Keratinocyte (primary cell): ENCODE results near the gene KRT77. TPM values are rescaled to one million over a fixed set of nuclear protein-coding genes. Genes with fewer than 3 reads are reported as not detected.

Experiments
- DNase-seq: peaks from one replicate; pipeline ENCODE4 v3.0.0-alpha.2; 2011; ENCODE audit warnings: low read depth, missing footprints, low spot score
- FAIRE-seq: peaks from 2 replicates; lab custom pipeline; 2011; peaks lifted over from hg19 to GRCh38; lab: Jason Lieb, UNC
- H2AFZ ChIP-seq: 2 replicates; pipeline ENCODE4 v1.6.0; 2012; ENCODE audit warnings: low read length, control low read depth, inconsistent platforms; ENCODE audit not compliant: control insufficient read depth
- H3K27ac ChIP-seq: 2 replicates; pipeline ENCODE4 v1.5.1; 2011; ENCODE audit warnings: low read length; ENCODE audit not compliant: control insufficient read depth, insufficient read depth
- H3K27me3 ChIP-seq: 3 replicates; pipeline ENCODE4 v1.6.0; 2011; ENCODE audit warnings: low read length; ENCODE audit not compliant: control insufficient read depth, insufficient read depth; ENCODE audit errors: extremely low read depth
- H3K36me3 ChIP-seq, 2 experiments: 2 replicates in 1 of 2; 3 replicates in 1 of 2; pipeline ENCODE4 v1.5.1; 2011; ENCODE audit warnings: low read length in 2 of 2, mild to moderate bottlenecking in 1 of 2; ENCODE audit not compliant: control insufficient read depth in 2 of 2, insufficient read depth in 2 of 2; ENCODE audit errors: extremely low read depth in 1 of 2
- H3K4me1 ChIP-seq: 3 replicates; pipeline ENCODE4 v1.5.1; 2011; ENCODE audit warnings: low read length; ENCODE audit not compliant: control insufficient read depth, insufficient read depth; ENCODE audit errors: extremely low read depth
- H3K4me2 ChIP-seq: 3 replicates; pipeline ENCODE4 v1.6.0; 2011; ENCODE audit warnings: low read depth, low read length; ENCODE audit not compliant: control insufficient read depth, insufficient read depth; ENCODE audit errors: extremely low read depth
- H3K4me3 ChIP-seq, 3 experiments: fragments of 200-600 bp in 1 of 3; sonication (generic) in 1 of 3; 2 replicates in 2 of 3; 3 replicates in 1 of 3; pipeline ENCODE4 v1.5.1; 2011 to 2016; ENCODE audit warnings: low read length in 3 of 3, mild to moderate bottlenecking in 3 of 3, control low read depth in 2 of 3, inconsistent platforms in 1 of 3, low read depth in 1 of 3, mixed read lengths in 1 of 3, mixed run types in 1 of 3, moderate library complexity in 1 of 3; ENCODE audit not compliant: control insufficient read depth in 2 of 3, insufficient read depth in 2 of 3; ENCODE audit errors: extremely low read depth in 1 of 3
- H3K79me2 ChIP-seq: 2 replicates; pipeline ENCODE4 v1.6.0; 2012; ENCODE audit warnings: low read length; ENCODE audit not compliant: control insufficient read depth, insufficient read depth
- H3K9ac ChIP-seq: 3 replicates; pipeline ENCODE4 v1.6.0; 2011; ENCODE audit warnings: low read length; ENCODE audit not compliant: control insufficient read depth, insufficient read depth; ENCODE audit errors: extremely low read depth
- H3K9me1 ChIP-seq: 3 replicates; pipeline ENCODE4 v1.6.0; 2011; ENCODE audit warnings: low read length; ENCODE audit not compliant: control insufficient read depth, insufficient read depth; ENCODE audit errors: extremely low read depth
- H3K9me3 ChIP-seq: 2 replicates; pipeline ENCODE4 v1.5.1; 2012; ENCODE audit warnings: low read depth, low read length; ENCODE audit not compliant: control insufficient read depth
- H4K20me1 ChIP-seq: 3 replicates; pipeline ENCODE4 v1.6.0; 2011; ENCODE audit warnings: low read length; ENCODE audit not compliant: control insufficient read depth, insufficient read depth; ENCODE audit errors: extremely low read depth
- CTCF ChIP-seq, 3 experiments: IDR thresholded peaks in 1 of 3; conservative IDR thresholded peaks in 1 of 3; optimal IDR thresholded peaks in 1 of 3; 2 replicates in 2 of 3; 3 replicates in 1 of 3; pipeline versions ENCODE3 to v1.5.1; 2011; ENCODE audit warnings: low read length in 3 of 3, mild to moderate bottlenecking in 3 of 3, moderate library complexity in 2 of 3, control low read depth in 1 of 3, inconsistent platforms in 1 of 3; ENCODE audit not compliant: insufficient read depth in 2 of 3; ENCODE audit errors: extremely low read depth in 1 of 3
- EZH2 ChIP-seq: IDR thresholded peaks from one replicate; pipeline ENCODE4 v1.6.1; 2012; ENCODE audit warnings: inconsistent platforms, mild to moderate bottlenecking, low read length, moderate library complexity
- dilution Hi-C: fragments of 300-500 bp; cut with MboI; formaldehyde crosslinking; loops from one replicate; pipeline ENCODE4 v1.7.0; 2020; ENCODE audit warnings: low sequenced_read_pairs; ENCODE audit not compliant: extremely low pct_ligation_motif_present
- polyA plus RNA-seq, 5 experiments: library from polyadenylated mRNA; depleted of rRNA in 3 of 5; stranded (reverse) in 3 of 5; stranded (forward) in 1 of 5; unstranded in 1 of 5; fragments of >200 nt; gene quantifications; 1 replicate in 1 of 5; 2 replicates in 3 of 5; 3 replicates in 1 of 5; pipeline versions ENCODE4 v1.2.1 to v1.2.3, GENCODE V29; 2011 to 2012; ENCODE audit warnings: missing spikeins in 2 of 5, low read depth in 1 of 5, low replicate concordance in 1 of 5

KRT77 gene
- polyA plus RNA-seq, 1 donor (not counting 4 experiments of a cell fraction or from before 2014, with no cell fraction given) = 1.3 TPM

- Histone ChIP-seq H3K9ac (no peak overlapping the region), H3K27me3 (peaks cover 10% of the 10 kb centered on the region), H3K27ac (no peak overlapping the region), H3K36me3 (no peaks in the 10 kb centered on the region), H3K9me1 (no peaks in the 10 kb centered on the region), H3K4me1 (no peaks in the 10 kb centered on the region), H3K9me3 (no peaks in the 10 kb centered on the region), H3K4me2 (no peak overlapping the region), H3K79me2 (no peaks in the 10 kb centered on the region), H3K4me3 (no peak overlapping the region), H4K20me1 (no peaks in the 10 kb centered on the region), H2AFZ (no peak overlapping the region)
- dilution Hi-C loops = no loop called here
- no peak for FAIRE-seq
- DNase-seq = no peak
- no peak for TF ChIP-seq EZH2
- no peak for TF ChIP-seq CTCF (optimal IDR thresholded peaks at IDR 0.05 in 1 of 3, IDR thresholded peaks at IDR 0.05 in 1 of 3, conservative IDR thresholded peaks at IDR 0.05 in 1 of 3; ENCODE audit: extremely low read depth in 1 of 3, insufficient read depth in 2 of 3, low read length in 3 of 3)
Observed at GRCh38 chr12:52720365-52720886, 17.1 kb upstream of the KRT77 start.

GRCh38 chr12:52716061-52716460 lies 12.7 kb upstream of the KRT77 start:
- no peak for FAIRE-seq
- H3K9me3 ChIP-seq = no peaks in the 10 kb centered on the region
- no peaks in the 10 kb centered on the region for H3K79me2 ChIP-seq
- H3K9me1 ChIP-seq = no peaks in the 10 kb centered on the region
- H3K27ac ChIP-seq = no peak overlapping the region
- peaks cover 37% of the 10 kb centered on the region for H3K27me3 ChIP-seq
- H2AFZ ChIP-seq = no peak overlapping the region
- H3K4me3 ChIP-seq = no peak overlapping the region
- no peak for DNase-seq
- no peaks in the 10 kb centered on the region for H3K36me3 ChIP-seq
- no peak overlapping the region for H3K4me2 ChIP-seq
- no peaks in the 10 kb centered on the region for H3K4me1 ChIP-seq
- TF ChIP-seq EZH2 = no peak
- TF ChIP-seq CTCF (optimal IDR thresholded peaks at IDR 0.05 in 1 of 3, IDR thresholded peaks at IDR 0.05 in 1 of 3, conservative IDR thresholded peaks at IDR 0.05 in 1 of 3; ENCODE audit: extremely low read depth in 1 of 3, insufficient read depth in 2 of 3, low read length in 3 of 3) = no peak
- H3K9ac ChIP-seq = no peak overlapping the region
- H4K20me1 ChIP-seq = no peaks in the 10 kb centered on the region
- dilution Hi-C loops = no loop called here
